Activated naive CD4-positive, alpha-beta T cell treated with anti-CD3 and anti-CD28 coated beads, Interleukin-2, amount 50 U/mL, for 72 hours (primary cell): ENCODE measurements around the gene NES. TPM values are rescaled to one million over a fixed set of nuclear protein-coding genes. Genes with fewer than 3 reads are reported as not detected.
A peak's percentile ranks its signal among the peaks of the same experiment; 100 is the strongest.
"Not testable (repeated sequence)": the region's sequence is repeated elsewhere in the genome, so short reads cannot be mapped to it uniquely, and the experiment has no call there.

Experiments
- ATAC-seq, 2 donors: fragments of 150-1000 bp; cut with Tn5 transposase; 2 replicates each; pipeline ENCODE4 v1.10.0; 2021; ENCODE audit warnings: mild to moderate bottlenecking in 2 of 2, moderate library complexity in 2 of 2
- DNase-seq, 2 donors: peaks; one replicate each; pipeline ENCODE4 v3.0.0; 2021 to 2022; ENCODE audit warnings: low spot score in 2 of 2
- H3K27ac Mint-ChIP-seq, 2 donors: one replicate each; pipeline ENCODE4 v1.8.0; 2022; ENCODE audit warnings: mild to moderate bottlenecking in 2 of 2, mixed read lengths in 2 of 2
- H3K36me3 Mint-ChIP-seq, 2 donors: one replicate each; pipeline ENCODE4 v1.8.0; 2022; ENCODE audit warnings: mixed read lengths in 2 of 2
- H3K9me3 Mint-ChIP-seq, 2 donors: one replicate each; pipeline ENCODE4 v1.8.0; 2022; ENCODE audit warnings: mixed read lengths in 2 of 2
- total RNA-seq, 2 donors: library from RNA; stranded (reverse); gene quantifications; one replicate each; pipeline ENCODE4 v1.2.3, GENCODE V29; 2022

The NES gene
- total RNA-seq, 2 donors from 2014 or later, result not detected

- Mint-ChIP-seq H3K36me3 (peaks cover 0 to 7% of the 10 kb centered on the region in 2 donors), H3K27ac (no peak overlapping the region), H3K9me3 (no peaks in the 10 kb centered on the region)
- DNase-seq (no peak), ATAC-seq (no peak)
These were observed 31.5 kb downstream of the NES start for GRCh38 chr1:156645666-156646065.

GRCh38 chr1:156645056-156645455, 32.2 kb downstream of the NES start:
- ATAC-seq (no peak), DNase-seq (no peak)
- Mint-ChIP-seq H3K36me3 (peaks cover 0 to 7% of the 10 kb centered on the region in 2 donors), H3K9me3 (no peaks in the 10 kb centered on the region), H3K27ac (no peak overlapping the region)

GRCh38 chr1:156644640-156645039, 32.6 kb downstream of the NES start:
- H3K27ac Mint-ChIP-seq, result no peak overlapping the region
- ATAC-seq, result no peak
- no peaks in the 10 kb centered on the region for H3K9me3 Mint-ChIP-seq
- DNase-seq, result no peak
- H3K36me3 Mint-ChIP-seq, result peaks cover 0 to 7% of the 10 kb centered on the region in 2 donors

GRCh38 chr1:156644146-156644545, 33.1 kb downstream of the NES start:
- H3K36me3 Mint-ChIP-seq, result peaks cover 0 to 7% of the 10 kb centered on the region in 2 donors
- no peaks in the 10 kb centered on the region for H3K9me3 Mint-ChIP-seq
- DNase-seq (no peak), ATAC-seq (no peak)
- H3K27ac Mint-ChIP-seq, result no peak overlapping the region

GRCh38 chr1:156643778-156644092, 33.5 kb downstream of the NES start:
- ATAC-seq (peak; percentile 77 to 80), DNase-seq (no peak)
- Mint-ChIP-seq H3K9me3 (no peaks in the 10 kb centered on the region), H3K27ac (no peak overlapping the region), H3K36me3 (peaks cover 0 to 7% of the 10 kb centered on the region in 2 donors)

- ATAC-seq, result no peak
- no peak overlapping the region for H3K27ac Mint-ChIP-seq
- no peak for DNase-seq
- no peaks in the 10 kb centered on the region for H3K9me3 Mint-ChIP-seq
- peaks cover 0 to 7% of the 10 kb centered on the region in 2 donors for H3K36me3 Mint-ChIP-seq
These were observed 34.0 kb downstream of the NES start for GRCh38 chr1:156643049-156643777.

GRCh38 chr1:156642265-156643048, 34.8 kb downstream of the NES start:
- DNase-seq (no peak), ATAC-seq (no peak)
- Mint-ChIP-seq H3K36me3 (peaks cover 0 to 7% of the 10 kb centered on the region in 2 donors), H3K9me3 (no peaks in the 10 kb centered on the region), H3K27ac (no peak overlapping the region)

- H3K9me3 Mint-ChIP-seq, result no peaks in the 10 kb centered on the region
- DNase-seq (no peak), ATAC-seq (peak; percentile 28 to 36)
- peaks cover 0 to 7% of the 10 kb centered on the region in 2 donors for H3K36me3 Mint-ChIP-seq
- H3K27ac Mint-ChIP-seq, result no peak within 1 kb of the TSS
These were observed 35.4 kb downstream of the NES start, which contains the start of gene BCAN for GRCh38 chr1:156641761-156642264. Gene BCAN, plus strand, starts transcription at chr1:156642117. Its CDS starts 3,938 bp downstream, at chr1:156646055.

GRCh38 chr1:156640842-156641706, 36.1 kb downstream of the NES start:
- DNase-seq, result no peak
- no peak for ATAC-seq
- H3K27ac Mint-ChIP-seq, result no peak overlapping the region
- H3K9me3 Mint-ChIP-seq, result no peaks in the 10 kb centered on the region
- peaks cover 0 to 7% of the 10 kb centered on the region in 2 donors for H3K36me3 Mint-ChIP-seq

GRCh38 chr1:156639601-156640101, 37.6 kb downstream of the NES start:
- Mint-ChIP-seq H3K27ac (no peak overlapping the region), H3K36me3 (peaks cover 0 to 7% of the 10 kb centered on the region in 2 donors), H3K9me3 (no peaks in the 10 kb centered on the region)
- DNase-seq (no peak), ATAC-seq (no peak)

GRCh38 chr1:156638189-156638985, 38.8 kb downstream of the NES start:
- ATAC-seq, result no peak

GRCh38 chr1:156632355-156632754, 44.9 kb downstream of the NES start:
- ATAC-seq, result no peak
- Mint-ChIP-seq H3K36me3 (no peaks in the 10 kb centered on the region), H3K9me3 (no peaks in the 10 kb centered on the region), H3K27ac (peak overlapping the region in 1 of 2 donors; percentile 12)
- DNase-seq, result no peak

More at GRCh38 chr1:156638189-156638985, 38.8 kb downstream of the NES start:
- DNase-seq, result no peak
- Mint-ChIP-seq H3K27ac (no peak overlapping the region), H3K36me3 (peaks cover 0 to 7% of the 10 kb centered on the region in 2 donors), H3K9me3 (no peaks in the 10 kb centered on the region)

- not testable (repeated sequence) for H3K27ac Mint-ChIP-seq, DNase-seq, ATAC-seq, H3K9me3 Mint-ChIP-seq, H3K36me3 Mint-ChIP-seq
These were observed 46.1 kb downstream of the NES start for GRCh38 chr1:156631152-156631551.

- Mint-ChIP-seq H3K9me3 (no peaks in the 10 kb centered on the region), H3K27ac (no peak overlapping the region), H3K36me3 (peaks cover 0 to 4% of the 10 kb centered on the region in 2 donors)
- no peak for DNase-seq
- no peak for ATAC-seq
These were observed 47.3 kb downstream of the NES start for GRCh38 chr1:156629823-156630449.

GRCh38 chr1:156627313-156627880, 49.8 kb downstream of the NES start:
- no peak overlapping the region for H3K27ac Mint-ChIP-seq
- DNase-seq, result no peak
- H3K36me3 Mint-ChIP-seq, result peaks cover 0 to 4% of the 10 kb centered on the region in 2 donors
- H3K9me3 Mint-ChIP-seq, result no peaks in the 10 kb centered on the region
- no peak for ATAC-seq
